ENCODE measurements around the gene RBM23.
"Not testable (repeated sequence)": the region's sequence is repeated elsewhere in the genome, so short reads cannot be mapped to it uniquely, and the experiment has no call there.

Gene RBM23

GRCh38 chr14:22918804-22919600 is at the start of gene RBM23:
Gene RBM23, minus strand, starts transcription at chr14:22919149.
- peak; percentile 100 for DNase-seq (ENCODE audit: low read depth)

- no peak for DNase-seq (ENCODE audit: low read depth)
Measured at GRCh38 chr14:22966783-22967269, 47.9 kb upstream of the RBM23 start.

- not testable (repeated sequence) for DNase-seq (ENCODE audit: low read depth)
Measured at GRCh38 chr14:22965916-22966782, 47.2 kb upstream of the RBM23 start.

GRCh38 chr14:22962061-22962676 is 43.2 kb upstream of the RBM23 start:
- peak; percentile 48 for DNase-seq (ENCODE audit: low read depth)

- DNase-seq (ENCODE audit: low read depth) = no peak
Measured at GRCh38 chr14:22955702-22956569, 37.0 kb upstream of the RBM23 start.

- no peak for DNase-seq (ENCODE audit: low read depth)
Measured at GRCh38 chr14:22952418-22952817, 33.5 kb upstream of the RBM23 start.

GRCh38 chr14:22951795-22952194 is 32.8 kb upstream of the RBM23 start:
- not testable (repeated sequence) for DNase-seq (ENCODE audit: low read depth)

GRCh38 chr14:22945642-22946041 is 26.7 kb upstream of the RBM23 start:
- DNase-seq (ENCODE audit: low read depth) = no peak

GRCh38 chr14:22939684-22940083 is 20.7 kb upstream of the RBM23 start:
- DNase-seq (ENCODE audit: low read depth) = peak; percentile 7

GRCh38 chr14:22935156-22935555 is 16.2 kb upstream of the RBM23 start:
- no peak for DNase-seq (ENCODE audit: low read depth)

- no peak for DNase-seq (ENCODE audit: low read depth)
Measured at GRCh38 chr14:22932146-22932545, 13.2 kb upstream of the RBM23 start.

- no peak for DNase-seq (ENCODE audit: low read depth)
Measured at GRCh38 chr14:22929961-22930364, 11.0 kb upstream of the RBM23 start.

- DNase-seq (ENCODE audit: low read depth) = peak; percentile 100
Measured at GRCh38 chr14:22929104-22929960, 10.4 kb upstream of the RBM23 start, which contains the start of gene PRMT5. Gene PRMT5, minus strand, starts transcription at chr14:22929376. Its CDS starts 15 bp downstream, at chr14:22929361.

GRCh38 chr14:22928237-22929103 is 9.5 kb upstream of the RBM23 start:
- no peak for DNase-seq (ENCODE audit: low read depth)

GRCh38 chr14:22926316-22926715 is 7.4 kb upstream of the RBM23 start:
- DNase-seq (ENCODE audit: low read depth) = no peak

GRCh38 chr14:22925513-22925912 is 6.6 kb upstream of the RBM23 start:
- DNase-seq (ENCODE audit: low read depth) = no peak

- no peak for DNase-seq (ENCODE audit: low read depth)
Measured at GRCh38 chr14:22923746-22924145, 4.8 kb upstream of the RBM23 start.

- DNase-seq (ENCODE audit: low read depth) = no peak
Measured at GRCh38 chr14:22922294-22922693, 3.3 kb upstream of the RBM23 start.

GRCh38 chr14:22920697-22921096 is 1.7 kb upstream of the RBM23 start:
- no peak for DNase-seq (ENCODE audit: low read depth)

- no peak for DNase-seq (ENCODE audit: low read depth)
Measured at GRCh38 chr14:22919601-22919921, 612 bp upstream of the RBM23 start.

All from amniotic epithelial cell (primary cell).